VCaP (cell line): ENCODE data around the gene DCUN1D2.
"Not testable (repeated sequence)": the region's sequence is repeated elsewhere in the genome, so short reads cannot be mapped to it uniquely, and the experiment has no call there.

Experiments
- H3K27ac ChIP-seq: fragments of 450-650 bp; 2 replicates; pipeline ENCODE4 v1.5.1; 2017
- CTCF ChIP-seq: fragments of 450-650 bp; conservative IDR thresholded peaks from 2 replicates; pipeline ENCODE4 v1.5.1; 2017; ENCODE audit warnings: mild to moderate bottlenecking, moderate library complexity

DCUN1D2 gene

GRCh38 chr13:113528101-113528812, 37.7 kb upstream of the DCUN1D2 start:
- no peak for TF ChIP-seq CTCF
- H3K27ac ChIP-seq = no peak overlapping the region

- no peak for TF ChIP-seq CTCF
- no peak overlapping the region for H3K27ac ChIP-seq
Measured at GRCh38 chr13:113527272-113527958, 36.9 kb upstream of the DCUN1D2 start.

- H3K27ac ChIP-seq = no peak overlapping the region
- TF ChIP-seq CTCF = no peak
Measured at GRCh38 chr13:113526466-113527220, 36.1 kb upstream of the DCUN1D2 start.

GRCh38 chr13:113522438-113522837, 31.9 kb upstream of the DCUN1D2 start:
- not testable (repeated sequence) for H3K27ac ChIP-seq

- H3K27ac ChIP-seq = no peak overlapping the region
- no peak for TF ChIP-seq CTCF
Measured at GRCh38 chr13:113520571-113520970, 30.1 kb upstream of the DCUN1D2 start.

GRCh38 chr13:113519556-113519955, 29.0 kb upstream of the DCUN1D2 start:
- no peak for TF ChIP-seq CTCF
- no peak overlapping the region for H3K27ac ChIP-seq

GRCh38 chr13:113518076-113518803, 27.7 kb upstream of the DCUN1D2 start:
- TF ChIP-seq CTCF = no peak

More at GRCh38 chr13:113518076-113518803, 27.7 kb upstream of the DCUN1D2 start:
- no peak overlapping the region for H3K27ac ChIP-seq
